GM12872 (cell line): ENCODE measurements around the gene CARD8.

Source experiments
- TF ChIP-seq, protein P1 (sequence below): IDR thresholded peaks from 3 replicates; pipeline ENCODE4 v1.5.1; 2011; ENCODE audit warnings: low read depth, mild to moderate bottlenecking, low read length, moderate library complexity; ENCODE audit not compliant: insufficient read depth

The CARD8 gene

GRCh38 chr19:48170817-48171347, 84.8 kb downstream of the CARD8 start:
- TF ChIP-seq, protein P1, sequence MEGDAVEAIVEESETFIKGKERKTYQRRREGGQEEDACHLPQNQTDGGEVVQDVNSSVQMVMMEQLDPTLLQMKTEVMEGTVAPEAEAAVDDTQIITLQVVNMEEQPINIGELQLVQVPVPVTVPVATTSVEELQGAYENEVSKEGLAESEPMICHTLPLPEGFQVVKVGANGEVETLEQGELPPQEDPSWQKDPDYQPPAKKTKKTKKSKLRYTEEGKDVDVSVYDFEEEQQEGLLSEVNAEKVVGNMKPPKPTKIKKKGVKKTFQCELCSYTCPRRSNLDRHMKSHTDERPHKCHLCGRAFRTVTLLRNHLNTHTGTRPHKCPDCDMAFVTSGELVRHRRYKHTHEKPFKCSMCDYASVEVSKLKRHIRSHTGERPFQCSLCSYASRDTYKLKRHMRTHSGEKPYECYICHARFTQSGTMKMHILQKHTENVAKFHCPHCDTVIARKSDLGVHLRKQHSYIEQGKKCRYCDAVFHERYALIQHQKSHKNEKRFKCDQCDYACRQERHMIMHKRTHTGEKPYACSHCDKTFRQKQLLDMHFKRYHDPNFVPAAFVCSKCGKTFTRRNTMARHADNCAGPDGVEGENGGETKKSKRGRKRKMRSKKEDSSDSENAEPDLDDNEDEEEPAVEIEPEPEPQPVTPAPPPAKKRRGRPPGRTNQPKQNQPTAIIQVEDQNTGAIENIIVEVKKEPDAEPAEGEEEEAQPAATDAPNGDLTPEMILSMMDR: no peak

DNA sequence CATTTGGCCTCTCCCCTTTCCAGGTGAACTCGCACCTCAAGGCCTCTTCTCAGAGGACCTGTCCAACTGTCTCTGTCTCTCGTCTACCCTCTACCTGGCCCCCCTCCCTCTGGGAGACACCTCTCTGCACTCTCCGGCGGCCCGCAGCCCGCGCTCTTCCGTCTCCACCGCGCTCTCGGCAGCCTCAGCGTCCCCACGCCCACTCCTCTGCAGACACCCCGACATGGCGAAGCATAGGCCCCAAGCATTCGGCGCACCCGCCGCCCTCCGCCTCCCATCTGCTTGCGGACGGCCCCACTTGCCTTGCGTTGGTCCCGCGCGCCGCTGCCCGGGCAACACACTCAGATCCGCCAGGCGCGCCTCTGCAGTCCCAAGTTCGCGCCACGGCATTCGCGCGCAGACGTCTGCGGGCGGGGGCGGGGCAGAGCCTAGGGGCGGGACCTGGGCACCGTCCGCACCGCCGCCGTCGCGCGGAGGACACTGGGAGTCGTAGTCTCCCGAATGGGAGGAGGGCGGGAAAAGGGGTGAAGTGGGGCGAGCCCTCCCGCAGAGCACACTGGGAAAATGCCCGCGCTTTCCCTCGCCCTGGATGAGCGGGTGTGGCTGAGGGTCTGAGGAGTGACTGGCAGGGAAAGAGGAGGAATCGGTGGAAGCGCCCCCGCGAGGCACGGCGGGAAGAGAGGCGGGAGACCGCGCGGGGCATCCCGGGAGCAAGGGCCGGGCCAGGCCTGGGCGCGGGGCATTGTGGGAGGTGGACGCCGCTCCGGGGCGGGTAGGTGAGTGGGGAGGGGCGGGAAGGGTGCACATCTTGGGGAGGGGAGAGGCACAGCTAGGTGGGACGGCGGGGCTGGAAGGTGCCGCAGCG, 85.5 kb downstream of the CARD8 start, which contains the start of the genes LIG1 and ZSWIM9:
TSS of gene LIG1 (minus strand) at position 406 of the 865 bp plus-strand sequence. CDS start 4,778 bp downstream, outside the sequence.
TSS of gene ZSWIM9 (plus strand) at position 742 of the 865 bp plus-strand sequence. CDS start 1,123 bp downstream, outside the sequence.
- TF ChIP-seq, protein P1: 0 out of 3 replicates have a peak, but pooled peaks have one; percentile 2

- TF ChIP-seq, protein P1: no peak
These were observed 86.2 kb downstream of the CARD8 start for GRCh38 chr19:48169578-48169938.

DNA sequence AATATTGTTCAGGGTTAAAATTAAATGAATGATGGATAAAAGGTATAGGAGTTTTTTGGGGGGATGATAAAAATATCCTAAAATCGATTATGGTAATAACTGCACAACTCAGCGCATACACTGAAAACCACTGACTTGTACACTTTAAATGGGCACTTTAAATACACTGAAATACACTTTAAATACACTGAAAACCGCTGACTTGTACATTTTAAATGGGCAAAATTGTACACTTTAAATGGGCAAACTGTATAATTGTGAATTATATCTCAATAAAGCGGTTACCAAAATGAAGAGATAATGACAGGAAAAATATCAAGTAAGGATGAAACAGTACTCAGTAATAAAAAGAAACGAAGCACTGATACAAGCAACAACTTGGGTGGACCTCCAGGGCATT, 87.0 kb downstream of the CARD8 start:
- TF ChIP-seq, protein P1: no peak

- TF ChIP-seq, protein P1: no peak
These were observed 97.4 kb downstream of the CARD8 start for GRCh38 chr19:48158210-48158790.
